Measurements from ENCODE around the gene TP63.

The TP63 gene

GRCh38 chr3:189685860-189686259 is 54.7 kb downstream of the TP63 start:
- no peak for DNase-seq

GRCh38 chr3:189687475-189687874 is 56.3 kb downstream of the TP63 start:
- no peak for DNase-seq

- no peak for DNase-seq
These were observed 57.1 kb downstream of the TP63 start for GRCh38 chr3:189688262-189688661.

- no peak for DNase-seq
These were observed 58.4 kb downstream of the TP63 start for GRCh38 chr3:189689625-189690024.

GRCh38 chr3:189690237-189690636 is 59.0 kb downstream of the TP63 start:
- DNase-seq, result no peak

- no peak for DNase-seq
These were observed 59.5 kb downstream of the TP63 start for GRCh38 chr3:189690672-189691071.

GRCh38 chr3:189695400-189695799 is 64.2 kb downstream of the TP63 start:
- no peak for DNase-seq

- DNase-seq, result no peak
These were observed 67.6 kb downstream of the TP63 start for GRCh38 chr3:189698811-189699210.

- no peak for DNase-seq
These were observed 68.7 kb downstream of the TP63 start for GRCh38 chr3:189699885-189700284.

GRCh38 chr3:189702066-189702646 is 71.0 kb downstream of the TP63 start:
- no peak for DNase-seq

GRCh38 chr3:189703865-189704264 is 72.7 kb downstream of the TP63 start:
- DNase-seq, result no peak

GRCh38 chr3:189708375-189708774 is 77.2 kb downstream of the TP63 start:
- no peak for DNase-seq

- DNase-seq, result no peak
These were observed 79.6 kb downstream of the TP63 start for GRCh38 chr3:189710620-189711402.

GRCh38 chr3:189712906-189713483 is 81.8 kb downstream of the TP63 start:
- no peak for DNase-seq

GRCh38 chr3:189714991-189715961 is 84.1 kb downstream of the TP63 start:
- no peak for DNase-seq

GRCh38 chr3:189718215-189718614 is 87.0 kb downstream of the TP63 start:
- DNase-seq, result no peak

- DNase-seq, result no peak
These were observed 89.7 kb downstream of the TP63 start for GRCh38 chr3:189720736-189721417.

- DNase-seq, result no peak
These were observed 90.9 kb downstream of the TP63 start for GRCh38 chr3:189721873-189722665.

- DNase-seq, result no peak
These were observed 93.2 kb downstream of the TP63 start for GRCh38 chr3:189724356-189724755.

- DNase-seq, result no peak
These were observed 95.1 kb downstream of the TP63 start for GRCh38 chr3:189726277-189726676.

- DNase-seq, result no peak
These were observed 96.0 kb downstream of the TP63 start for GRCh38 chr3:189727158-189727557.

- no peak for DNase-seq
These were observed 96.7 kb downstream of the TP63 start for GRCh38 chr3:189727898-189728297.
